Right hindlimb (tissue), 1 donor: ENCODE measurements around the gene RTP3.

ENCODE experiments used
- DNase-seq: peaks from one replicate; pipeline ENCODE4 v3.0.0-alpha.2; 2018

Gene RTP3

GRCh38 chr3:46469680-46470357 lies 28.0 kb upstream of the RTP3 start:
- no peak for DNase-seq

GRCh38 chr3:46470831-46471230 lies 26.9 kb upstream of the RTP3 start:
- no peak for DNase-seq

- DNase-seq: no peak
Observed at GRCh38 chr3:46471371-46471914, 26.3 kb upstream of the RTP3 start.

GRCh38 chr3:46472736-46473135 lies 25.0 kb upstream of the RTP3 start:
- DNase-seq: no peak

- no peak for DNase-seq
Observed at GRCh38 chr3:46477145-46477544, 20.6 kb upstream of the RTP3 start.

- no peak for DNase-seq
Observed at GRCh38 chr3:46477756-46478155, 20.0 kb upstream of the RTP3 start.

GRCh38 chr3:46478341-46478740 lies 19.4 kb upstream of the RTP3 start:
- no peak for DNase-seq

GRCh38 chr3:46479021-46479420 lies 18.8 kb upstream of the RTP3 start:
- no peak for DNase-seq

GRCh38 chr3:46479696-46480095 lies 18.1 kb upstream of the RTP3 start:
- DNase-seq: no peak

- DNase-seq: no peak
Observed at GRCh38 chr3:46480491-46481195, 17.1 kb upstream of the RTP3 start.

- no peak for DNase-seq
Observed at GRCh38 chr3:46481636-46482035, 16.1 kb upstream of the RTP3 start.

GRCh38 chr3:46482632-46483350 lies 15.0 kb upstream of the RTP3 start:
- peak; percentile 44 for DNase-seq

- DNase-seq: no peak
Observed at GRCh38 chr3:46483825-46484224, 14.0 kb upstream of the RTP3 start.

- no peak for DNase-seq
Observed at GRCh38 chr3:46484388-46484787, 13.4 kb upstream of the RTP3 start.

GRCh38 chr3:46484911-46485778 lies 12.6 kb upstream of the RTP3 start:
- DNase-seq: peak; percentile 68

- no peak for DNase-seq
Observed at GRCh38 chr3:46485779-46486175, 12.0 kb upstream of the RTP3 start.

GRCh38 chr3:46488735-46489361 lies 8.9 kb upstream of the RTP3 start:
- DNase-seq: peak; percentile 92

- DNase-seq: no peak
Observed at GRCh38 chr3:46489381-46489780, 8.4 kb upstream of the RTP3 start.

- no peak for DNase-seq
Observed at GRCh38 chr3:46489875-46490274, 7.9 kb upstream of the RTP3 start.

- DNase-seq: no peak
Observed at GRCh38 chr3:46490338-46491084, 7.3 kb upstream of the RTP3 start.
